ENCODE results near the gene MTMR10. TPM values are rescaled to one million over a fixed set of nuclear protein-coding genes. Genes with fewer than 3 reads are reported as not detected.
A peak's percentile ranks its signal among the peaks of the same experiment; 100 is the strongest.

Gene MTMR10
- total RNA-seq, 4 donors from 2014 or later, result 36.6 to 63.4 (median 40.4) TPM

GRCh38 chr15:30904812-30905211 is 86.6 kb downstream of the MTMR10 start:
- Histone ChIP-seq H3K4me1 (peaks cover 26 to 31% of the 10 kb centered on the region in 2 donors), H3K27ac (peak overlapping the region; percentile 79 to 91 (median 87)), H3K9me3 (no peaks in the 10 kb centered on the region), H3K36me3 (peaks cover 0 to 9% of the 10 kb centered on the region in 2 donors), H3K27me3 (no peaks in the 10 kb centered on the region), H3K4me3 (peak overlapping the region in 3 of 4 donors; percentile 63 to 87 (median 83))
- TF ChIP-seq POLR2A (IDR thresholded peaks at IDR 0.05) (no peak), CTCF (IDR thresholded peaks at IDR 0.05 in 4 of 5, conservative IDR thresholded peaks at IDR 0.05 in 1 of 5) (no peak)
- in situ Hi-C loops (cut with MboI; ENCODE audit: low sequenced_read_pairs in 4 of 4) (loop anchor here in 2 of 4 donors (10.0 kb wide), 2 partner anchors 70 to 80 kb away; no protein-coding TSS in a partner anchor), intact Hi-C loops (cut with DNase I; ENCODE audit: low total_unique reads) (loop anchor here (2.0 to 10.0 kb wide), 4 partner anchors 86 to 970 kb away; partner anchors contain the start of genes MTMR10 and OTUD7A)
- DNase-seq (no peak), ATAC-seq (no peak)

DNA sequence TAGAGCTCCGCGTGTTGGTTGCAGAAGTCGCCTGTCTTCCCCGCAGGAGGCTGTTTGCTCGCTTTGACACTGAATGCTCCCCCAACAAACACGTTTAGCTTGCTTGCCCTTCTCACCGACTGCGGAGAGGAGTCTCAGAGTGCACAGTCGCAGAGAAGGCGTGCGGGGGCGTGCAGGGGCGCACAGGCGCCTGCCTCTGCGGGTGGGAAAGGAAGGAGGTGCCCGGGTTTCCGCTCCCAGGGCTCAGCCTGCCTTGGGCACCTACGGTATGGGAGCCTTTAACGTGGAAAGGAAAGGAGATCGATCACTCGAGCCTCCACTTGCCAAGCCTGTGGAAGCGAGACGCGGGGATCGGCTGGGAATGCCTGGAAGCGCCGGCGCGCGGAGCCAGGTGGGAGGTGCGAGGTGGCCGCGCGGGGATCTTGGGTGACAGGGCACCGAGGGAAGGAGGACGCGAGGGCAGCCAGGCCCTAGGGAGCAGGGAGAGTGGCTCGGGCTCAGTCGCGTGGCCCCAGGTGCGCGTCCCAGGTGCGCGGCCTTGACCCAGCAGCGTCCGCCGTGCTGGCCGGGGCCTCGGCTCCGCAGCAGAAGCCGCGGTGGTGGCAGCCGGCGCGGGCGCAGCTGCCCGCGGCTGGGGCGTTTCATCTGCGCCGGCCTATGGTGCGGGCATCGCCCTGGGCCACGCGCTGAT is 87.8 kb downstream of the MTMR10 start, which contains the start of gene FAN1:
FAN1 (plus strand) TSS at position 419 of the 691 bp plus-strand sequence. CDS start 749 bp downstream, outside the sequence.
- Histone ChIP-seq H3K4me3 (peak within 1 kb of the TSS; percentile 63 to 98 (median 85)), H3K9me3 (no peaks in the 10 kb centered on the region), H3K27me3 (no peaks in the 10 kb centered on the region), H3K27ac (peak within 1 kb of the TSS; percentile 79 to 91 (median 87)), H3K4me1 (peaks cover 26 to 31% of the 10 kb centered on the region in 2 donors), H3K36me3 (no peaks in the 10 kb centered on the region)
- intact Hi-C loops (cut with DNase I; ENCODE audit: low total_unique reads) (loop anchor here (2.0 to 10.0 kb wide), 4 partner anchors 87 to 971 kb away; partner anchors contain the start of genes MTMR10 and OTUD7A), in situ Hi-C loops (cut with MboI; ENCODE audit: low sequenced_read_pairs in 4 of 4) (loop anchor here in 2 of 4 donors (10.0 kb wide), 2 partner anchors 71 to 81 kb away; no protein-coding TSS in a partner anchor)
- ATAC-seq (peak; percentile 95 to 98), DNase-seq (peak; percentile 81 to 89)
- TF ChIP-seq POLR2A (IDR thresholded peaks at IDR 0.05) (peak; percentile 71 to 78), CTCF (IDR thresholded peaks at IDR 0.05 in 4 of 5, conservative IDR thresholded peaks at IDR 0.05 in 1 of 5) (no peak)

DNA sequence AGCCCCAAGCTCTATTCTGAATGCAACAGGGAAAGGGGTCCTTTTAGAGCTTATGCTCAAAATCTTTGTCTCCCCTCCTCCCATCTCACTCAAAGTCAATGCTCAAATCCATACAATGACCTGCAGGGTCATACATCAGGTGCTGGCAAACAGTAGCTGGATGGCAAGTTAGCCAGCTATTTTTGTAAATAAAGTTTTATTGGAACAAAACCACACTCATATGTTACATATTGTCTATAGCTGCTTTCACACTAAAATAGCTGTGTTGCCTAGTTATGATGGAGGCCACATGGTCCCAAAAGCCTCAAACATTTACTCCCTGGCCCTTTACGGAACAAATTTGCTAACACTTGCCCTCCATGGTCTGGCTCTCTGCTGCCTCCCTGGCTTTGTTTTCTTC is 89.5 kb downstream of the MTMR10 start:
- no peak for DNase-seq
- peaks cover 26 to 28% of the 10 kb centered on the region in 2 donors for H3K4me1 ChIP-seq
- no peak for ATAC-seq
- no peaks in the 10 kb centered on the region for H3K36me3 ChIP-seq
- in situ Hi-C loops (cut with MboI; ENCODE audit: low sequenced_read_pairs in 4 of 4), result loop anchor here in 2 of 4 donors (10.0 kb wide), 2 partner anchors 73 to 83 kb away; no protein-coding TSS in a partner anchor
- H3K9me3 ChIP-seq, result no peaks in the 10 kb centered on the region
- H3K27ac ChIP-seq, result no peak overlapping the region
- H3K4me3 ChIP-seq, result no peak overlapping the region
- no peaks in the 10 kb centered on the region for H3K27me3 ChIP-seq
- intact Hi-C loops (cut with DNase I; ENCODE audit: low total_unique reads), result loop anchor here (5.0 to 10.0 kb wide), 3 partner anchors 225 to 973 kb away; partner anchors contain the start of gene OTUD7A
- TF ChIP-seq POLR2A (IDR thresholded peaks at IDR 0.05) (no peak), CTCF (IDR thresholded peaks at IDR 0.05 in 4 of 5, conservative IDR thresholded peaks at IDR 0.05 in 1 of 5) (no peak)

GRCh38 chr15:30896211-30896606 is 95.2 kb downstream of the MTMR10 start:
- TF ChIP-seq CTCF (IDR thresholded peaks at IDR 0.05 in 4 of 5, conservative IDR thresholded peaks at IDR 0.05 in 1 of 5) (no peak), POLR2A (IDR thresholded peaks at IDR 0.05) (no peak)
- Histone ChIP-seq H3K27me3 (no peaks in the 10 kb centered on the region), H3K4me3 (no peak overlapping the region), H3K27ac (no peak overlapping the region), H3K36me3 (no peaks in the 10 kb centered on the region), H3K9me3 (no peaks in the 10 kb centered on the region), H3K4me1 (no peaks in the 10 kb centered on the region)
- in situ Hi-C loops (cut with MboI; ENCODE audit: low sequenced_read_pairs in 4 of 4) (loop anchor here in 3 of 4 donors (25.0 kb wide), 1 partner anchor 241 kb away; no protein-coding TSS in a partner anchor), intact Hi-C loops (cut with DNase I; ENCODE audit: low total_unique reads) (no loop called here)
- no peak for ATAC-seq
- no peak for DNase-seq

All from gastrocnemius medialis (tissue), 4 donors.